Measurements from ENCODE around the gene MBOAT7. TPM values are rescaled to one million over a fixed set of nuclear protein-coding genes. Genes with fewer than 3 reads are reported as not detected.

The MBOAT7 gene
- total RNA-seq, 4 donors from 2014 or later: 21.0 to 72.4 (median 32.7) TPM

GRCh38 chr19:54168174-54168917 lies 21.0 kb downstream of the MBOAT7 start:
- ATAC-seq (ENCODE audit: low FRiP score) (peak; percentile 85), DNase-seq (ENCODE audit: low spot score) (peak; percentile 97)
- TF ChIP-seq, protein P1, sequence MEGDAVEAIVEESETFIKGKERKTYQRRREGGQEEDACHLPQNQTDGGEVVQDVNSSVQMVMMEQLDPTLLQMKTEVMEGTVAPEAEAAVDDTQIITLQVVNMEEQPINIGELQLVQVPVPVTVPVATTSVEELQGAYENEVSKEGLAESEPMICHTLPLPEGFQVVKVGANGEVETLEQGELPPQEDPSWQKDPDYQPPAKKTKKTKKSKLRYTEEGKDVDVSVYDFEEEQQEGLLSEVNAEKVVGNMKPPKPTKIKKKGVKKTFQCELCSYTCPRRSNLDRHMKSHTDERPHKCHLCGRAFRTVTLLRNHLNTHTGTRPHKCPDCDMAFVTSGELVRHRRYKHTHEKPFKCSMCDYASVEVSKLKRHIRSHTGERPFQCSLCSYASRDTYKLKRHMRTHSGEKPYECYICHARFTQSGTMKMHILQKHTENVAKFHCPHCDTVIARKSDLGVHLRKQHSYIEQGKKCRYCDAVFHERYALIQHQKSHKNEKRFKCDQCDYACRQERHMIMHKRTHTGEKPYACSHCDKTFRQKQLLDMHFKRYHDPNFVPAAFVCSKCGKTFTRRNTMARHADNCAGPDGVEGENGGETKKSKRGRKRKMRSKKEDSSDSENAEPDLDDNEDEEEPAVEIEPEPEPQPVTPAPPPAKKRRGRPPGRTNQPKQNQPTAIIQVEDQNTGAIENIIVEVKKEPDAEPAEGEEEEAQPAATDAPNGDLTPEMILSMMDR (IDR thresholded peaks at IDR 0.05): peak in 1 of 3 donors; percentile 42

DNA sequence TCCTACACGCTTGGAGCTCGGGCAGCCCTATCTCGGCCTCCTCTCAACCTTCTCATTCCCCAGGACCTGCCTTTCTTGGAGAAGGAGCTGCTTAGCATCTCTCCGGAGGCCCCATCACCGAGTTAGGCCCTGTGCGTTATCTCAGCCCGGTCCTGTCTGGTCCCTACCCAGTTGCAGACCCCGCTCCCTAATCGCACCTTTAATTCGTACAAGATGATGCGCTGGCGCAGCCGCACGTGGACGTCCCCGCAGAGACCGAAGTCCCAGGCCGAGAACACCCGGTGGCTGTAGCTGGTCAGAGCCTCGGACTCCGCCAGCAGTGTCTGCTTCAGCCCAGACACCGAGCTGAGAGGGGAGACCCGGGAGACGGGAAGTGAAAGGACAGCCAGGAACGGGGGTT lies 24.2 kb downstream of the MBOAT7 start:
- TF ChIP-seq, protein P1 (IDR thresholded peaks at IDR 0.05): no peak
- DNase-seq (ENCODE audit: low spot score): no peak

DNA sequence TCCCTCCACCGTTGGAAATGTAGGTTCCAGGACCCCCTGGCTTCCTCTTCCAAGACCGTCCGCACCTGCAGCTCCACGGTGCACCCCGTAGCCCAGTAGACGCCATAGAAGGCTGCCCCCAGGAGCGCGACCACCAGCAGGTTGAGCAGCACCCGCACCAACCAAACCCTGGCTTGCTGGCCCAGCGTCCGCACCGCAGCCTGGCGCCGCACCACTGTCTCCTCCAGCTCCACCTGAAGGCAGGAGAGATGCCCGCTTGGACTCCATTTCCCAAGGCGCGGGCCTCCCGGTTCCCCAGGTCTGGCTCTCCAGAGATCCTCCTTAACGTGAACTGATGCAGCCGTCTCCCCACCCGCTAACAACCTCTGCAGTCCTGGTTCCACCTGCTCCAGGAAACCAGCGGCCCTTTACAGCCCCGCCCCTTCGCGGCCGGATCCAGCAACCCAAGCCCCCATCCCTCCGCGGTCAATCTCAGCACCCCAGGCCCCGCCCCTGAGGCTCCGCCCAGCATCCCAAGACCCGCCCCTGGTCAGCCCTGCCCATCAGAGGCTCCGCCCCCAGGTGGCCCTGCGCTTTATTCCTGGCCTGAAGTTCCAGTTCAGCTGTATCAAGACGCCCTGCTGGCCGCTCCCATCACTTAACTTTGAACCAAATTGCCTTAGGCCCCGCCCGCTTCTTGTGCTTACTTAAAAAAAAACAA lies 24.9 kb downstream of the MBOAT7 start:
- no peak for ATAC-seq (ENCODE audit: low FRiP score)
- TF ChIP-seq, protein P1 (IDR thresholded peaks at IDR 0.05): no peak
- DNase-seq (ENCODE audit: low spot score): peak; percentile 44

More for the DNA sequence above, 24.2 kb downstream of the MBOAT7 start:
- no peak for ATAC-seq (ENCODE audit: low FRiP score)

DNA sequence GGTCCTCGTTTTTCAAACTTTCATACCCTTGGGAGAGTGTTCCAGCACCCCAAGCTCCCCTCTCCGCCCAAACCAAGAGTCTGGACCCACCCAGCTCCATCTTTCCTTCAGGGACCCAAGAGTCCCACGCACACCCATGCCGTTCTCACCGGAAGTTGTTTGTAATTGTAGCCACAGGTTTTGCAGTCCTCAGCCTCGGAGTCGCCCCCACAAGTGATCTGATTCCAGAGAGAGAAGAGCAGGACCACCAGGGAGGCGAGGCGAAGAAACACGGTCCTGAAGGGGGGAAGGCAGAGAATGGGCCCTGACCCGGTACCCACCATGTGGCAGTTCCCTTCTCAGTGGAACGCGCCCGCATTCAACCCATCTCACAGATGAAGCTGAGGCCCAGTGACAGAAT lies 26.5 kb downstream of the MBOAT7 start:
- TF ChIP-seq, protein P1 (IDR thresholded peaks at IDR 0.05): no peak
- DNase-seq (ENCODE audit: low spot score) (no peak), ATAC-seq (ENCODE audit: low FRiP score) (no peak)

DNA sequence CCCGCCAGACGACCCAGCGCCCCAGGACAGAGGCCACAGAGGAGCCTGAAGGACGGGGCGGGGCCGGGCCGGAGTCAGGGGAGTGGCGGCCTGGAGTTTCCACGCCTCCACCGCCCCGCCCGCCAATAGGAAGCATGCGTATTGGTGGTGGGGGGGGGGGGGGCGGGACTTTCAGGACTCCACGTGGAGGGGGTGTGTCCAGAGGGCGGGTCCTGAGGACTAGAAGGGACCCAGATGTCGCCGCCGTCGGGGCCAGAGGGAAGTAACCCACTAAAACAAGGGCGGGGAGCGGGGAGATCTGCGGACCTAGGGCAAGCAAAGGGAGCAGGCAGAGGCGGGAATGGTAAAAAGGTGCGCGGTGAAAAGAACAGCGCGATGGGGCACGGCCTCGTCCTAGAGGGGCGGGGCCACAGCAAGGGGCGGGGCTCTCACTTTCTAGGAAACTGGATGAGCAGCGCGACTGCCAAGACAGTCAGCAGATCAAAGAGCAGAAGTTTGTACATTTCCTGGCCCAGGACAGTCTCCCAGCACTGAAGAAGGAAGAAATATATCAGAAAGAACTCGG lies 27.1 kb downstream of the MBOAT7 start:
- ATAC-seq (ENCODE audit: low FRiP score): peak; percentile 51
- peak; percentile 74 for DNase-seq (ENCODE audit: low spot score)
- TF ChIP-seq, protein P1 (IDR thresholded peaks at IDR 0.05): no peak

- ATAC-seq (ENCODE audit: low FRiP score): no peak
- TF ChIP-seq, protein P1 (IDR thresholded peaks at IDR 0.05): no peak
- no peak for DNase-seq (ENCODE audit: low spot score)
Measured at GRCh38 chr19:54160854-54161253, 28.5 kb downstream of the MBOAT7 start.
